GM20000 (cell line): Measurements from ENCODE around the gene ELL2.

ENCODE experiments used
- DNase-seq: peaks from one replicate; pipeline ENCODE4 v3.0.0; 2012; ENCODE audit warnings: low spot score
- TF ChIP-seq, protein P1 (sequence below): IDR thresholded peaks from 2 replicates; pipeline ENCODE4 v1.5.1; 2012; ENCODE audit warnings: mild to moderate bottlenecking, control low read depth; ENCODE audit errors: extremely low read depth, missing control alignments

Gene ELL2

DNA sequence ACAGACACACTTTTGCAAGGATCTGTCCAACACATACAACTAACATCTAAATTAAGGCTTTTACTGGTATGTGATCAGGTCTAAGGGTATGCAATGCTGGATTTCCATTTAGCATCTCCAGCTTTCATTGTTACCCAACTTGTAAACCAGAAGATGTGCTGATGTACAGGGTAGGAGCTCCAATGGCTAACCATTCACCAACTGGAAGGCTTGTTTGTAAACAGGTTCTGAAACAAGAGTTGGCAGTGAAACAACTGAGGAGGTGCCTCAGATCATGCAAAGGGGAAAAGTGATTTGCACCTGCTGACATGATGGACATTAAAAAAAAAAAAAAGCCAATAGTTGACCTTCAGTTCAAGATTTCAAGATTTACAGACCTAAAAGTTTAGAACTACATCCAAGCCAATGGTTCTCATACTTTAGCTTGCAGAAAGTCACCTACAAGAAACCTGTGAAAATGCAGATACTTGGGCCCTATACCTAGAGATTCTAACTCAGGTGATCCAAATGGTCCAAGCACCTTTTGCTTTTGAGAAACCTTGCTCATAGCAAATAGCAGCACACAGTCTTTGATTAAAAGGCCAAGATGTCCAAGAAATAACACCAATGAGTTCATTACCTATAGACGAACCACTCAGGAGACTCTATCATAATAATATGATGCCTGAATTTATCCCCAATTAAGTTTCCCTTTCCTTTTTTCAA is 75.2 kb downstream of the ELL2 start:
- DNase-seq = no peak
- TF ChIP-seq, protein P1, sequence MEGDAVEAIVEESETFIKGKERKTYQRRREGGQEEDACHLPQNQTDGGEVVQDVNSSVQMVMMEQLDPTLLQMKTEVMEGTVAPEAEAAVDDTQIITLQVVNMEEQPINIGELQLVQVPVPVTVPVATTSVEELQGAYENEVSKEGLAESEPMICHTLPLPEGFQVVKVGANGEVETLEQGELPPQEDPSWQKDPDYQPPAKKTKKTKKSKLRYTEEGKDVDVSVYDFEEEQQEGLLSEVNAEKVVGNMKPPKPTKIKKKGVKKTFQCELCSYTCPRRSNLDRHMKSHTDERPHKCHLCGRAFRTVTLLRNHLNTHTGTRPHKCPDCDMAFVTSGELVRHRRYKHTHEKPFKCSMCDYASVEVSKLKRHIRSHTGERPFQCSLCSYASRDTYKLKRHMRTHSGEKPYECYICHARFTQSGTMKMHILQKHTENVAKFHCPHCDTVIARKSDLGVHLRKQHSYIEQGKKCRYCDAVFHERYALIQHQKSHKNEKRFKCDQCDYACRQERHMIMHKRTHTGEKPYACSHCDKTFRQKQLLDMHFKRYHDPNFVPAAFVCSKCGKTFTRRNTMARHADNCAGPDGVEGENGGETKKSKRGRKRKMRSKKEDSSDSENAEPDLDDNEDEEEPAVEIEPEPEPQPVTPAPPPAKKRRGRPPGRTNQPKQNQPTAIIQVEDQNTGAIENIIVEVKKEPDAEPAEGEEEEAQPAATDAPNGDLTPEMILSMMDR = no peak

- TF ChIP-seq, protein P1 = no peak
- DNase-seq = no peak
Measured at GRCh38 chr5:95884511-95884910, 77.1 kb downstream of the ELL2 start.

DNA sequence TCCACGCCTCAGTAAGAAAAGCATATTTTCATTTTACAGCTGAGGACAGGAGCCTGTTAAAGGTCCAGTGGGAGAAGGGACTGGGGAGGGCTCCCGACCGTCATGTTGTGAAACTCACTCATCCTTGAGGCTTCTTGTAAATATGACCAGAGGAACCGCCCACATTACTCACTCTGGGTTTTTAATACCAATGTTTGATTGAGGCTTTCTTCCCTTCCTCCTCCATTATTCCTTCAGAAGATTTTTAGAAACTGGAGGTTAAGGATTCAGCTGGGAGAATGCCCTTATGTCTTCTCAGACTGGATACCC is 77.7 kb downstream of the ELL2 start:
- TF ChIP-seq, protein P1 = no peak
- DNase-seq = no peak

DNA sequence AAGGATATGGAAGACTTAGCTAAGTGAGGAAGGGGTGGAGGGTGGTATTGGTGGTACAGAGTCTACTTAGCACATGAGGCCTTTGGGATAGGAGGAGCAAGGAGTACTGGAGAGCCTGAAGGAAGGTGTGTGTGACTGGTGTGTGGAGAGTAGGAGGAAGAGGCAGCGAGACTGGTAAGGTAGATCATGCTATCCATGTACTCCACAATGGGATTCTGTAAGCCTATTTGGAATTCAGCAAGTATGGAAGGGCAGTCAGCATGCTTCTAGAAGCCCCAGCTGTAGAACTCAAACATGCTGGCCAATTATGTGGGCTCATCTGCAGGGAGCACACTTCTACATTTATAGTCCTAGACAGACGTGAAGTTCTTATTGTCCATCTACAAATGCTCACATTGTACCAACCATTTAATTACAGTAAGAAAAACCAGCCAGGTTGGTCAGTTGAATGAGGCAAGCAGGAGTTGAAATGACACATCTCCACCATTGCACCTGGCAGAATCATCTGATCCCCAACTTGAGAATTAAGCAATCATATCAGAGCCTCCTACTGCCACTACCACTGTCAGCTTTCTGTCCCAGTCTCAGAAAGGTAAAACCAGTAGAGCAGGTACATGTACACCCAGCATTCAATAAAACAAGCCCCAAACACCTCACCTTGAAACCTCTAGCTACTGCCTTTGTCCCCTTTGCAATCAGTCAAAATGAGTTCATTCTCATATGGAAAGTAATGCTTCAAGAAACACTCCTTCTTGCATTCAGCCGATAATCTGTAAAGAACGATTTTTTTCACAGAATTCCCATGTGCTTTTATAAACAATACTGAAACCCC is 78.2 kb downstream of the ELL2 start:
- TF ChIP-seq, protein P1 = no peak
- no peak for DNase-seq

DNA sequence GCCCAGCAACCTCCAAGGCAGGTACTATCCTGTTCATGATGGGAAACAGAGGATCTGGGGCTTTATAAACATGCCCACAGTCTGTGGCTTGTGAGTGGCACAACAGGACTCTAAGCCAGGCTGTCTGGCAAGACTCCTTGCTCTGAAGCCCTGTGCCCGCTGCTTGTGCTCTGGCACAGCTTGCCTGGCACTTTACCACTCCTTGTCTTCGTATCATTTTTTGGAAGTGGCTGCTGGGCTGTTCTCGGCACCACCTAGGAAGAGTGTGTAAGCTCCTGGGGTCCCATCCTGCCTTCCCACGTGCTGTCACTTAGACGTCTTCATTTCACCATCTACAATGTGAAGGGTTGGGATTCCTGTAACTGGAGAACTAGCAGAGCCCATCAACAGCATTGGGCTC is 79.8 kb downstream of the ELL2 start:
- DNase-seq = no peak

DNA sequence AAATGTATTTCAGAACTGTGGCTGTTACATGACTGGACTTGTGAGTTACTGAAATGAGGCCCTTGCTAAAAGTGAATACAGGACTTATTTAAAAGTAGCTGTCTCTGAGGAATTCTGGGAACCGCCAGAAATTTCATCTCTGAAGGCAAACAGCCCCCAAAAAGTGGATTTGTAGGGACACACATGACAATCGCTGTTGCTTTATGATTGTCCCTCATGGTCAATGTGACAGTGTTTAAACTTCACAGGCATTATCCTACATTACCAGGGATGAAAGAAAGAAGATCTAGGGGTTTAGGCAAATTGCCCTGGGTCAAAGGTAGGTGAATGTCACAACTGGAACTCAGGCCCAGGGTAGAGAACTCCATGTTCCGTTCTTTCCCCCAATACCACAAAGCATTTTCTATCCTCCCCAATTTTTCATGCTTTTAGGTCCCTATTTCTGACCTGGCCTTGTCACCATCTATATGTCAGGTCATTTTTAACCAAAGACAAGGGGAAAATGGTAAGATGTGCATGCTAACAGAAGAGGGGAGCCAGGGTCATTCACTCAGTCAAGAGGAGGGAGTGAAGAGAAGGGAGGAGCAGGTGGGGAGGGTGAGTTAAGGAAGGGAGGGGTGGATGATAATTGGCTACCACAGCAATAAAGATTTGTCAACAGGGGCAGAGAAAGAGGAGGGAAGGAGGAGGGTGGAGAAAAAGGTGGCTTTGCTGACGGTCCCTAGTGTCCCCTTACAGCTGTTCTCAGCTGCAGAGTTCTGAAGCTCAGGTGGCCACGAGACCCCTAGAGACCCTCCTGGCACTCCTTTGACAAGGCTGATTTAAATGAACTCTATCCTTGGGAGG is 81.3 kb downstream of the ELL2 start:
- no peak for DNase-seq
- TF ChIP-seq, protein P1 = no peak

More for the DNA sequence above, 79.8 kb downstream of the ELL2 start:
- TF ChIP-seq, protein P1 = no peak
